ENCODE measurements around the gene PRKCG. TPM values are rescaled to one million over a fixed set of nuclear protein-coding genes. Genes with fewer than 3 reads are reported as not detected.
A peak's percentile ranks its signal among the peaks of the same experiment; 100 is the strongest.

PRKCG gene
- polyA plus RNA-seq, 4 donors, result 0.39 to 0.67 (median 0.54) TPM

- no peak for DNase-seq (ENCODE audit: low read depth in 4 of 4, low spot score in 3 of 4)
Measured at GRCh38 chr19:53896682-53897081, 14.7 kb downstream of the PRKCG start.

GRCh38 chr19:53897459-53897858 lies 15.5 kb downstream of the PRKCG start:
- no peak for DNase-seq (ENCODE audit: low read depth in 4 of 4, low spot score in 3 of 4)

- no peak for DNase-seq (ENCODE audit: low read depth in 4 of 4, low spot score in 3 of 4)
Measured at GRCh38 chr19:53898166-53898565, 16.2 kb downstream of the PRKCG start.

- no peak for DNase-seq (ENCODE audit: low read depth in 4 of 4, low spot score in 3 of 4)
Measured at GRCh38 chr19:53898636-53899341, 16.8 kb downstream of the PRKCG start.

GRCh38 chr19:53900191-53900860 lies 18.3 kb downstream of the PRKCG start:
- DNase-seq (ENCODE audit: low read depth in 4 of 4, low spot score in 3 of 4), result no peak

- peak in 2 of 4 donors; percentile 61 to 63 for DNase-seq (ENCODE audit: low read depth in 4 of 4, low spot score in 3 of 4)
Measured at GRCh38 chr19:53903055-53903680, 21.2 kb downstream of the PRKCG start.

GRCh38 chr19:53904909-53905308 lies 22.9 kb downstream of the PRKCG start:
- DNase-seq (ENCODE audit: low read depth in 4 of 4, low spot score in 3 of 4), result no peak

- DNase-seq (ENCODE audit: low read depth in 4 of 4, low spot score in 3 of 4), result no peak
Measured at GRCh38 chr19:53905787-53906186, 23.8 kb downstream of the PRKCG start.

GRCh38 chr19:53906211-53907192 lies 24.5 kb downstream of the PRKCG start:
- DNase-seq (ENCODE audit: low read depth in 4 of 4, low spot score in 3 of 4), result no peak

GRCh38 chr19:53907193-53907581 lies 25.2 kb downstream of the PRKCG start:
- no peak for DNase-seq (ENCODE audit: low read depth in 4 of 4, low spot score in 3 of 4)

GRCh38 chr19:53907690-53908089 lies 25.7 kb downstream of the PRKCG start:
- no peak for DNase-seq (ENCODE audit: low read depth in 4 of 4, low spot score in 3 of 4)

GRCh38 chr19:53908106-53908934 lies 26.3 kb downstream of the PRKCG start:
- DNase-seq (ENCODE audit: low read depth in 4 of 4, low spot score in 3 of 4), result no peak

- no peak for DNase-seq (ENCODE audit: low read depth in 4 of 4, low spot score in 3 of 4)
Measured at GRCh38 chr19:53908935-53909415, 27.0 kb downstream of the PRKCG start, which contains the start of gene CACNG7. Gene CACNG7, plus strand, starts transcription at chr19:53909278. Its CDS starts 3,554 bp downstream, at chr19:53912832.

GRCh38 chr19:53909471-53910169 lies 27.6 kb downstream of the PRKCG start:
- no peak for DNase-seq (ENCODE audit: low read depth in 4 of 4, low spot score in 3 of 4)

GRCh38 chr19:53910170-53910518 lies 28.1 kb downstream of the PRKCG start:
- DNase-seq (ENCODE audit: low read depth in 4 of 4, low spot score in 3 of 4), result no peak

GRCh38 chr19:53912653-53913052 lies 30.7 kb downstream of the PRKCG start:
- DNase-seq (ENCODE audit: low read depth in 4 of 4, low spot score in 3 of 4), result no peak

GRCh38 chr19:53915000-53915399 lies 33.0 kb downstream of the PRKCG start:
- no peak for DNase-seq (ENCODE audit: low read depth in 4 of 4, low spot score in 3 of 4)

GRCh38 chr19:53916004-53916403 lies 34.0 kb downstream of the PRKCG start:
- no peak for DNase-seq (ENCODE audit: low read depth in 4 of 4, low spot score in 3 of 4)

GRCh38 chr19:53917356-53917755 lies 35.4 kb downstream of the PRKCG start:
- DNase-seq (ENCODE audit: low read depth in 4 of 4, low spot score in 3 of 4), result no peak
